Astrocyte of the cerebellum (primary cell): ENCODE data around the gene LRIG3.
A peak's percentile ranks its signal among the peaks of the same experiment; 100 is the strongest.

ENCODE experiments used
- DNase-seq: peaks from one replicate; pipeline ENCODE4 v3.0.0-alpha.2; 2011; ENCODE audit warnings: low read depth
- H3K4me3 ChIP-seq: 2 replicates; pipeline ENCODE4 v1.5.1; 2011; ENCODE audit warnings: mild to moderate bottlenecking, low read depth, low read length, moderate library complexity
- CTCF ChIP-seq: IDR thresholded peaks from 2 replicates; pipeline ENCODE4 v1.5.1; 2012; ENCODE audit warnings: low read length, low read depth, moderate library complexity, mild to moderate bottlenecking; ENCODE audit errors: missing control alignments
- in situ Hi-C: cut with HindIII; loops from 2 replicates; pipeline ENCODE4 v1.10.0; 2017; ENCODE audit warnings: low sequenced_read_pairs

LRIG3 gene

DNA sequence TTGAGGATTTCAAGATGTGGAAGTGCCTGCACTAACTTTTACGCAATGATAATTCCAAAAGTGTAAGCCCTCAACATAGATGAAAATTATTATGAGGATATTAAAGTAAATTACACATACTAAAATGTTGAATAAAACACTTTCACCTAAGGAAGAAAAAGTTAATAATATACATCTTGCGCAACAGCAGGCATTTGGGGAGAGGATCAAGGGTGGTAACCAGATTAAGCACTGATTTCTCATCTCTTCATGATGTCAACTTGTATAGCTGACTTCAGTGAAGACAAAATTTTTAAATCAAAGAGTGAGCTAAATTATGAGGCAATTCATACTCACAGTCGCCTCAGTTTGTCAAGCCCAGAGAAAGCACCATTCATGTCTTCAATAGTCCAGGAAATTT, 33.8 kb downstream of the LRIG3 start:
- no peak for TF ChIP-seq CTCF
- H3K4me3 ChIP-seq = no peak overlapping the region
- in situ Hi-C loops = no loop called here
- DNase-seq = no peak

DNA sequence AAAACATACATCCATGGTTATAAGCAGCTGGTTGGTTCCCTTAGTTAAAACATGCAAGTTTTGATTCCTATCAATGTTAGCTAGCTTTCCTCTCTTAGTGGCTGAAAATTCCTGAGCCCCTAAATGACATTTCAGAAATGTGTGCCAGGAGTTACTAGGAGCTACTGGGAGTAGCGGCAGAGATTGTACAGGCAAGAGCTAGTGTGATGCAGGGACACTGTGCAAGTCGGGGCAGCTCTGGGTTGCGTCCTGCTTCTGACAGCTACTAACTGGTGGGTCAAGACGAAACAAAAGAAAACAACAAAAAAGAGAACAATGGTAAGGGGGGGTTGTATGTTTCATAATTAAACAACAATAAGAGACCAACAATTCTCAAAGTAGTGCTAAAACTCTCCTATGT, 35.4 kb downstream of the LRIG3 start:
- in situ Hi-C loops = no loop called here
- TF ChIP-seq CTCF = no peak
- no peak overlapping the region for H3K4me3 ChIP-seq
- DNase-seq = no peak

- in situ Hi-C loops = no loop called here
- DNase-seq = no peak
- no peak overlapping the region for H3K4me3 ChIP-seq
- TF ChIP-seq CTCF = no peak
Observed at GRCh38 chr12:58883576-58884334, 36.5 kb downstream of the LRIG3 start.

DNA sequence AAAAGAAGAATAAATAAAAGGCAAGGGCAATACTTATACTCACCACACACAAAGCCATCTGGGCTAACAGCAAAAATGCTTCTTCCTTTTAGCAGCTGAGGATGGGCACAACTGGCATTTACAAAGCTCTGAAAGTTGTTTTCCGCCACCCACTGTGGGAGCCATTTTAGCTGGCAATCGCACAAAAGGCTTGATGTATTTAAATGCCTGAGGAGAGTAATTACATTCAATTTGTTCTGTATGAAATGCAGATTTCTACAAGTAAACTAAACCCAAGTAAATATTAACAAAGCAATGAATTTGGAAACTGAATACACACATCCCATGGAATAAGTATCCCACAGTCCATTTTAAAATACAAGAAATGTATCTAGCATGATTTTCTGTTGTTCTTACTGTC, 37.5 kb downstream of the LRIG3 start:
- TF ChIP-seq CTCF = no peak
- in situ Hi-C loops = no loop called here
- no peak for DNase-seq

GRCh38 chr12:58881816-58882215, 38.5 kb downstream of the LRIG3 start:
- no peak overlapping the region for H3K4me3 ChIP-seq
- no peak for TF ChIP-seq CTCF
- DNase-seq = no peak
- in situ Hi-C loops = no loop called here

More for the DNA sequence above, 37.5 kb downstream of the LRIG3 start:
- no peak overlapping the region for H3K4me3 ChIP-seq

DNA sequence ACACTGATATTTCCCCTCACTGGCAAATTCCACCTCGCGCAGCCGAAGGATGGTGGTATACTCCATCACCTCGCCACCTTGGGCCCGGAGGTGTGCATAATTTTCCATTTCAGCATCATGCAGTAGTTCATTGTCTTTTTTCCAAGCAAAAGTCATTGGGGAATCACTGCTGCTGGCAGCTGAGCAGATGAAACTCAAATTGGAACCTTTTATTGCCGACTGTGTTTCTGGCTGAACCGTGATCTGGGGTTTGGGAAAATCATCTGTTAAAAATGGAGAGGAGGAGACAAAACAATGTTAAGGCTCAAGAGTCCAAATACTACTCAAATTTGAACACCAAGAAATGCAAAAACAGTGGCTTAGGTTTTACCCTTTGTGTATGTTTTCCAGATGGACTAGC, 39.7 kb downstream of the LRIG3 start:
- DNase-seq = no peak
- TF ChIP-seq CTCF = no peak
- H3K4me3 ChIP-seq = no peak overlapping the region
- in situ Hi-C loops = no loop called here

DNA sequence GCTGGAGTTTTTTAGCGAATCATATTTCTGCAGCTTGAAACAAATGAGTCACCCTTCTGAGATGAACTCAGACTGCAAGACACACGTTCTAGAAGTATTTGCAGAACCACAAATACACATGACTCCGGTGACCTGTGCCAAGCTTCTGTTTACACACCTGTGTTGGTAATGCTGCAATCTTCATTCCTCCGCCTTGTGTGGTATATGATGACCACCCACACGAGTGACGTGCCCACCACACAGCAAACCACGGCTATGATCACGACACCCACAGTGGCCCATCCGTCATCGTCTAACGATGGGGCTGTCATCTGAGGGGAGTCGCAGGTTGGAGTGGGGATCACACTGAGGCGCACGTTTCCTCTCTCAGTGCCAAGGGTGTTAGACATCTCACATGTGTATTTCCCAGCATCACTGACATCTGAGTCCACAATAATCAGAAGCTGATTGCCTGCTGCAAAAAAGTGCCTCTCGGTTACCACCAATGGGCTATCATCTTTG, 43.0 kb downstream of the LRIG3 start:
- in situ Hi-C loops = no loop called here
- H3K4me3 ChIP-seq = no peak overlapping the region
- peak; percentile 98 for DNase-seq
- TF ChIP-seq CTCF = no peak
